Activated naive CD8-positive, alpha-beta T cell treated with anti-CD3 and anti-CD28 coated beads for 36 hours (primary cell): ENCODE data around the gene SPATA17. TPM values are rescaled to one million over a fixed set of nuclear protein-coding genes. Genes with fewer than 3 reads are reported as not detected.

Source experiments
- DNase-seq: peaks from one replicate; pipeline ENCODE4 v3.0.0; 2021
- H3K27ac Mint-ChIP-seq: one replicate; pipeline ENCODE4 v1.8.0; 2022; ENCODE audit warnings: mild to moderate bottlenecking, moderate library complexity, mixed read lengths
- H3K27me3 Mint-ChIP-seq: one replicate; pipeline ENCODE4 v1.8.0; 2022; ENCODE audit warnings: mild to moderate bottlenecking, mixed read lengths
- H3K36me3 Mint-ChIP-seq: one replicate; pipeline ENCODE4 v1.8.0; 2021; ENCODE audit warnings: mild to moderate bottlenecking, mixed read lengths
- H3K4me1 Mint-ChIP-seq: one replicate; pipeline ENCODE4 v1.8.0; 2021; ENCODE audit warnings: mixed read lengths
- H3K4me3 Mint-ChIP-seq: one replicate; pipeline ENCODE4 v1.8.0; 2022; ENCODE audit warnings: mild to moderate bottlenecking, moderate library complexity, mixed read lengths
- H3K9me3 Mint-ChIP-seq: one replicate; pipeline ENCODE4 v1.8.0; 2022; ENCODE audit warnings: mixed read lengths
- total RNA-seq, 2 experiments: library from RNA; stranded (reverse); gene quantifications; one replicate each; pipeline ENCODE4 v1.2.3, GENCODE V29; 2021

Gene SPATA17
- total RNA-seq, 2 experiments from 2014 or later = not detected

- Mint-ChIP-seq H3K27ac (no peak overlapping the region), H3K27me3 (no peaks in the 10 kb centered on the region), H3K4me3 (no peak overlapping the region), H3K9me3 (peaks cover 8% of the 10 kb centered on the region), H3K4me1 (no peaks in the 10 kb centered on the region), H3K36me3 (no peaks in the 10 kb centered on the region)
- DNase-seq = no peak
Measured at GRCh38 chr1:217857061-217857460, 225.9 kb downstream of the SPATA17 start.

- DNase-seq = no peak
- Mint-ChIP-seq H3K27ac (no peak overlapping the region), H3K4me1 (no peaks in the 10 kb centered on the region), H3K4me3 (no peak overlapping the region), H3K9me3 (peaks cover 8% of the 10 kb centered on the region), H3K27me3 (no peaks in the 10 kb centered on the region), H3K36me3 (no peaks in the 10 kb centered on the region)
Measured at GRCh38 chr1:217861658-217862057, 230.5 kb downstream of the SPATA17 start.

- H3K4me1 Mint-ChIP-seq = no peaks in the 10 kb centered on the region
- DNase-seq = no peak
- H3K27me3 Mint-ChIP-seq = no peaks in the 10 kb centered on the region
- H3K9me3 Mint-ChIP-seq = no peaks in the 10 kb centered on the region
- H3K36me3 Mint-ChIP-seq = no peaks in the 10 kb centered on the region
- H3K4me3 Mint-ChIP-seq = no peak overlapping the region
- no peak overlapping the region for H3K27ac Mint-ChIP-seq
Measured at GRCh38 chr1:217867446-217867995, 236.4 kb downstream of the SPATA17 start.

GRCh38 chr1:217871955-217872354 is 240.8 kb downstream of the SPATA17 start:
- no peaks in the 10 kb centered on the region for H3K4me1 Mint-ChIP-seq
- H3K27me3 Mint-ChIP-seq = no peaks in the 10 kb centered on the region
- DNase-seq = no peak
- no peaks in the 10 kb centered on the region for H3K9me3 Mint-ChIP-seq
- H3K4me3 Mint-ChIP-seq = no peak overlapping the region
- H3K36me3 Mint-ChIP-seq = no peaks in the 10 kb centered on the region
- H3K27ac Mint-ChIP-seq = no peak overlapping the region

GRCh38 chr1:217875229-217875628 is 244.1 kb downstream of the SPATA17 start:
- Mint-ChIP-seq H3K4me1 (no peaks in the 10 kb centered on the region), H3K36me3 (no peaks in the 10 kb centered on the region), H3K27ac (no peak overlapping the region), H3K4me3 (no peak overlapping the region), H3K9me3 (no peaks in the 10 kb centered on the region), H3K27me3 (peaks cover 3% of the 10 kb centered on the region)
- DNase-seq = no peak

GRCh38 chr1:217876401-217876800 is 245.3 kb downstream of the SPATA17 start:
- Mint-ChIP-seq H3K27ac (no peak overlapping the region), H3K4me1 (no peaks in the 10 kb centered on the region), H3K36me3 (no peaks in the 10 kb centered on the region), H3K9me3 (no peaks in the 10 kb centered on the region), H3K4me3 (no peak overlapping the region), H3K27me3 (peaks cover 3% of the 10 kb centered on the region)
- no peak for DNase-seq

GRCh38 chr1:217876896-217877295 is 245.8 kb downstream of the SPATA17 start:
- no peak overlapping the region for H3K27ac Mint-ChIP-seq
- peaks cover 3% of the 10 kb centered on the region for H3K27me3 Mint-ChIP-seq
- no peaks in the 10 kb centered on the region for H3K36me3 Mint-ChIP-seq
- no peaks in the 10 kb centered on the region for H3K4me1 Mint-ChIP-seq
- no peak for DNase-seq
- no peaks in the 10 kb centered on the region for H3K9me3 Mint-ChIP-seq
- H3K4me3 Mint-ChIP-seq = no peak overlapping the region

- no peak overlapping the region for H3K27ac Mint-ChIP-seq
- peaks cover 3% of the 10 kb centered on the region for H3K27me3 Mint-ChIP-seq
- H3K9me3 Mint-ChIP-seq = no peaks in the 10 kb centered on the region
- no peak for DNase-seq
- H3K36me3 Mint-ChIP-seq = no peaks in the 10 kb centered on the region
- no peak overlapping the region for H3K4me3 Mint-ChIP-seq
- no peaks in the 10 kb centered on the region for H3K4me1 Mint-ChIP-seq
Measured at GRCh38 chr1:217881131-217881543, 250.0 kb downstream of the SPATA17 start.

GRCh38 chr1:217881607-217882332 is 250.6 kb downstream of the SPATA17 start:
- no peaks in the 10 kb centered on the region for H3K4me1 Mint-ChIP-seq
- H3K27ac Mint-ChIP-seq = no peak overlapping the region
- H3K9me3 Mint-ChIP-seq = no peaks in the 10 kb centered on the region

GRCh38 chr1:217885181-217885580 is 254.0 kb downstream of the SPATA17 start:
- no peak overlapping the region for H3K27ac Mint-ChIP-seq
- no peaks in the 10 kb centered on the region for H3K36me3 Mint-ChIP-seq
- H3K9me3 Mint-ChIP-seq = no peaks in the 10 kb centered on the region
- H3K4me3 Mint-ChIP-seq = no peak overlapping the region
- no peak for DNase-seq
- no peaks in the 10 kb centered on the region for H3K27me3 Mint-ChIP-seq
- H3K4me1 Mint-ChIP-seq = no peaks in the 10 kb centered on the region

More at GRCh38 chr1:217881607-217882332, 250.6 kb downstream of the SPATA17 start:
- Mint-ChIP-seq H3K27me3 (peaks cover 3% of the 10 kb centered on the region), H3K4me3 (no peak overlapping the region), H3K36me3 (no peaks in the 10 kb centered on the region)
- no peak for DNase-seq

GRCh38 chr1:217888328-217888727 is 257.2 kb downstream of the SPATA17 start:
- Mint-ChIP-seq H3K27me3 (no peaks in the 10 kb centered on the region), H3K4me3 (no peak overlapping the region), H3K27ac (no peak overlapping the region), H3K36me3 (no peaks in the 10 kb centered on the region), H3K4me1 (no peaks in the 10 kb centered on the region), H3K9me3 (no peaks in the 10 kb centered on the region)
- DNase-seq = no peak

- H3K27me3 Mint-ChIP-seq = no peaks in the 10 kb centered on the region
- no peak overlapping the region for H3K4me3 Mint-ChIP-seq
- H3K9me3 Mint-ChIP-seq = no peaks in the 10 kb centered on the region
- H3K4me1 Mint-ChIP-seq = no peaks in the 10 kb centered on the region
- DNase-seq = no peak
- no peak overlapping the region for H3K27ac Mint-ChIP-seq
- no peaks in the 10 kb centered on the region for H3K36me3 Mint-ChIP-seq
Measured at GRCh38 chr1:217889401-217889800, 258.3 kb downstream of the SPATA17 start.

- H3K9me3 Mint-ChIP-seq = no peaks in the 10 kb centered on the region
- no peak overlapping the region for H3K4me3 Mint-ChIP-seq
Measured at GRCh38 chr1:217891966-217892365, 260.8 kb downstream of the SPATA17 start.

GRCh38 chr1:217892750-217893149 is 261.6 kb downstream of the SPATA17 start:
- no peaks in the 10 kb centered on the region for H3K36me3 Mint-ChIP-seq
- no peaks in the 10 kb centered on the region for H3K4me1 Mint-ChIP-seq
- H3K4me3 Mint-ChIP-seq = no peak overlapping the region
- DNase-seq = no peak
- no peak overlapping the region for H3K27ac Mint-ChIP-seq
- no peaks in the 10 kb centered on the region for H3K9me3 Mint-ChIP-seq
- H3K27me3 Mint-ChIP-seq = no peaks in the 10 kb centered on the region

More at GRCh38 chr1:217891966-217892365, 260.8 kb downstream of the SPATA17 start:
- no peaks in the 10 kb centered on the region for H3K27me3 Mint-ChIP-seq
- H3K27ac Mint-ChIP-seq = no peak overlapping the region
- H3K4me1 Mint-ChIP-seq = no peaks in the 10 kb centered on the region
- no peak for DNase-seq
- no peaks in the 10 kb centered on the region for H3K36me3 Mint-ChIP-seq

GRCh38 chr1:217895841-217896240 is 264.7 kb downstream of the SPATA17 start:
- DNase-seq = no peak
- Mint-ChIP-seq H3K27ac (no peak overlapping the region), H3K27me3 (no peaks in the 10 kb centered on the region), H3K9me3 (no peaks in the 10 kb centered on the region), H3K4me3 (no peak overlapping the region), H3K36me3 (no peaks in the 10 kb centered on the region), H3K4me1 (no peaks in the 10 kb centered on the region)

- no peaks in the 10 kb centered on the region for H3K27me3 Mint-ChIP-seq
- DNase-seq = no peak
Measured at GRCh38 chr1:217896490-217896889, 265.3 kb downstream of the SPATA17 start.

More at GRCh38 chr1:217896490-217896889, 265.3 kb downstream of the SPATA17 start:
- Mint-ChIP-seq H3K36me3 (no peaks in the 10 kb centered on the region), H3K9me3 (no peaks in the 10 kb centered on the region), H3K27ac (no peak overlapping the region), H3K4me3 (no peak overlapping the region), H3K4me1 (no peaks in the 10 kb centered on the region)
